Measurements from ENCODE around the gene WDHD1.
"Not testable (repeated sequence)": the region's sequence is repeated elsewhere in the genome, so short reads cannot be mapped to it uniquely, and the experiment has no call there.

The WDHD1 gene

GRCh38 chr14:54906075-54906474 lies 120.8 kb downstream of the WDHD1 start:
- no peak for DNase-seq (ENCODE audit: low read depth in 2 of 2)

GRCh38 chr14:54902521-54903420 lies 124.1 kb downstream of the WDHD1 start, which contains the start of gene GCH1:
TSS of gene GCH1 (minus strand) at chr14:54902826. CDS start at chr14:54902663, 163 bp downstream.
- DNase-seq (ENCODE audit: low read depth in 2 of 2): peak; percentile 42 to 66

GRCh38 chr14:54902143-54902520 lies 124.8 kb downstream of the WDHD1 start:
- DNase-seq (ENCODE audit: low read depth in 2 of 2): peak; percentile 52 to 70

- DNase-seq (ENCODE audit: low read depth in 2 of 2): no peak
These were observed 125.3 kb downstream of the WDHD1 start for GRCh38 chr14:54901380-54902142.

- no peak for DNase-seq (ENCODE audit: low read depth in 2 of 2)
These were observed 127.3 kb downstream of the WDHD1 start for GRCh38 chr14:54899573-54899972.

GRCh38 chr14:54897809-54898555 lies 128.9 kb downstream of the WDHD1 start:
- not testable (repeated sequence) for DNase-seq (ENCODE audit: low read depth in 2 of 2)

GRCh38 chr14:54895683-54896082 lies 131.2 kb downstream of the WDHD1 start:
- DNase-seq (ENCODE audit: low read depth in 2 of 2): no peak

- no peak for DNase-seq (ENCODE audit: low read depth in 2 of 2)
These were observed 131.9 kb downstream of the WDHD1 start for GRCh38 chr14:54894995-54895394.

GRCh38 chr14:54893151-54893760 lies 133.6 kb downstream of the WDHD1 start:
- DNase-seq (ENCODE audit: low read depth in 2 of 2): peak in 1 of 2 donors; percentile 18

- DNase-seq (ENCODE audit: low read depth in 2 of 2): no peak
These were observed 135.2 kb downstream of the WDHD1 start for GRCh38 chr14:54891471-54892245.

GRCh38 chr14:54890788-54891187 lies 136.1 kb downstream of the WDHD1 start:
- DNase-seq (ENCODE audit: low read depth in 2 of 2): no peak

GRCh38 chr14:54889919-54890318 lies 137.0 kb downstream of the WDHD1 start:
- DNase-seq (ENCODE audit: low read depth in 2 of 2): no peak
